HepG2 (cell line): ENCODE results near the gene DST. TPM values are rescaled to one million over a fixed set of nuclear protein-coding genes. Genes with fewer than 3 reads are reported as not detected.

Experiments
- CBX2 ChIP-seq, 2 experiments: fragments of 200-600 bp in 1 of 2; sonication (generic); formaldehyde crosslinking in 1 of 2; IDR thresholded peaks; 2 replicates each; pipeline versions ENCODE4 v1.7.0 to v1.8.1; 2018 to 2022; ENCODE audit warnings: low read depth in 2 of 2, low read length in 1 of 2, mild to moderate bottlenecking in 1 of 2, missing genetic modification reagents in 1 of 2
- CENPX ChIP-seq: sonication (generic); formaldehyde crosslinking; IDR thresholded peaks from 2 replicates; pipeline ENCODE4 v1.9.0; 2021; ENCODE audit warnings: mild to moderate bottlenecking, missing genetic modification reagents, moderate library complexity
- ELF3 ChIP-seq: IDR thresholded peaks from 2 replicates; pipeline ENCODE4 v1.6.1; 2016; ENCODE audit warnings: missing genetic modification reagents, missing compliant biosample characterization
- FOXA3 ChIP-seq: IDR thresholded peaks from 2 replicates; pipeline ENCODE4 v1.6.1; 2016; ENCODE audit warnings: missing genetic modification reagents, missing compliant biosample characterization
- GFI1 ChIP-seq: sonication (generic); formaldehyde crosslinking; IDR thresholded peaks from 2 replicates; pipeline ENCODE4 v1.5.0; 2020; ENCODE audit warnings: missing genetic modification reagents, mild to moderate bottlenecking, borderline replicate concordance
- GTF3A ChIP-seq: sonication (generic); formaldehyde crosslinking; conservative IDR thresholded peaks from 2 replicates; pipeline ENCODE4 v1.4.0; 2020; ENCODE audit warnings: mild to moderate bottlenecking, missing genetic modification reagents
- IKZF5 ChIP-seq: IDR thresholded peaks from 2 replicates; pipeline ENCODE4 v1.6.1; 2018; ENCODE audit warnings: missing genetic modification reagents, mild to moderate bottlenecking, missing compliant biosample characterization
- JDP2 ChIP-seq: sonication (generic); formaldehyde crosslinking; IDR thresholded peaks from 2 replicates; pipeline ENCODE4 v1.8.1; 2022; ENCODE audit warnings: missing genetic modification reagents, borderline replicate concordance
- MED1 ChIP-seq: sonication (generic); formaldehyde crosslinking; IDR thresholded peaks from 2 replicates; pipeline ENCODE4 v1.4.0; 2020; ENCODE audit warnings: missing genetic modification reagents
- MNT ChIP-seq: fragments of 450-650 bp; IDR thresholded peaks from 2 replicates; pipeline ENCODE4 v1.6.1; 2016
- NR2F6 ChIP-seq, 2 experiments: IDR thresholded peaks; 2 replicates each; pipeline ENCODE4 v1.6.1; 2016; ENCODE audit warnings: antibody characterized with exemption in 1 of 2, mild to moderate bottlenecking in 1 of 2
- RFXANK ChIP-seq: IDR thresholded peaks from 2 replicates; pipeline ENCODE4 v1.6.1; 2016
- SMYD3 ChIP-seq: sonication (generic); formaldehyde crosslinking; IDR thresholded peaks from 2 replicates; pipeline ENCODE4 v1.8.1; 2023; ENCODE audit warnings: mild to moderate bottlenecking, missing genetic modification reagents
- SNAPC2 ChIP-seq: sonication (generic); formaldehyde crosslinking; IDR thresholded peaks from 2 replicates; pipeline ENCODE4 v1.8.1; 2022; ENCODE audit warnings: mild to moderate bottlenecking, missing genetic modification reagents
- SP5 ChIP-seq: IDR thresholded peaks from 2 replicates; pipeline ENCODE4 v1.6.1; 2016; ENCODE audit warnings: low read depth, borderline replicate concordance
- ZC3H4 ChIP-seq: sonication (generic); formaldehyde crosslinking; IDR thresholded peaks from 2 replicates; pipeline ENCODE4 v1.4.0; 2020; ENCODE audit warnings: missing genetic modification reagents, borderline replicate concordance
- ZNF18 ChIP-seq: sonication (generic); formaldehyde crosslinking; IDR thresholded peaks from 2 replicates; pipeline ENCODE4 v1.8.0; 2022; ENCODE audit warnings: mild to moderate bottlenecking, missing genetic modification reagents; ENCODE audit not compliant: insufficient replicate concordance
- ZNF280B ChIP-seq: sonication (generic); formaldehyde crosslinking; IDR thresholded peaks from 2 replicates; pipeline ENCODE4 v1.5.0; 2020; ENCODE audit warnings: missing genetic modification reagents, mild to moderate bottlenecking, borderline replicate concordance
- ZNF333 ChIP-seq: sonication (generic); formaldehyde crosslinking; IDR thresholded peaks from 2 replicates; pipeline ENCODE4 v1.4.0; 2020; ENCODE audit warnings: mild to moderate bottlenecking, missing genetic modification reagents, borderline replicate concordance
- ZNF335 ChIP-seq: sonication (generic); formaldehyde crosslinking; IDR thresholded peaks from 2 replicates; pipeline ENCODE4 v1.4.0; 2020; ENCODE audit warnings: missing genetic modification reagents
- ZNF496 ChIP-seq: sonication (generic); formaldehyde crosslinking; IDR thresholded peaks from 2 replicates; pipeline ENCODE4 v1.8.1; 2023; ENCODE audit warnings: mild to moderate bottlenecking, moderate library complexity, missing genetic modification reagents; ENCODE audit not compliant: insufficient replicate concordance
- ZNF678 ChIP-seq: sonication (generic); formaldehyde crosslinking; IDR thresholded peaks from 2 replicates; pipeline ENCODE4 v1.4.0; 2020; ENCODE audit warnings: mild to moderate bottlenecking, missing genetic modification reagents
- ZNF709 ChIP-seq: sonication (generic); formaldehyde crosslinking; IDR thresholded peaks from 2 replicates; pipeline ENCODE4 v1.5.0; 2020; ENCODE audit warnings: mild to moderate bottlenecking, missing genetic modification reagents
- polyA plus RNA-seq, 8 experiments: library from polyadenylated mRNA; depleted of rRNA in 3 of 8; stranded (reverse) in 7 of 8; unstranded in 1 of 8; fragments of >200 nt; fragmentation: Illumina TruSeq in 4 of 8; extraction: Trizol in 4 of 8; gene quantifications; 2 replicates each; pipeline versions ENCODE4 v1.2.1 to v1.2.3, GENCODE V29; 2011 to 2016; ENCODE audit warnings: low read depth in 4 of 8, missing spikeins in 1 of 8, mixed read lengths in 1 of 8; ENCODE audit not compliant: insufficient read depth in 1 of 8
- total RNA-seq, 5 experiments: library from RNA; depleted of rRNA; stranded (reverse); fragments of >200 nt; fragmentation: Illumina TruSeq; extraction: Trizol; gene quantifications; 2 replicates each; pipeline ENCODE4 v1.2.3, GENCODE V29; 2016; ENCODE audit warnings: low read depth in 1 of 5

Gene DST
- total and polyA plus RNA-seq, 2 of the 13 experiments (the other 11 are each of a cell fraction or from before 2014, with no cell fraction given), result 64.4 to 89.0 TPM

GRCh38 chr6:56542364-56543331, 100.0 kb downstream of the DST start (continued):
- peak; percentile 86; the same call in 1 of the 2 replicates for TF ChIP-seq SMYD3 (CRISPR knock-in tag)
- no peak for TF ChIP-seq ZNF18
- peak; percentile 81 for TF ChIP-seq FOXA3 (CRISPR knock-in tag)
- TF ChIP-seq ZNF709 (CRISPR knock-in tag), result peak; percentile 76; the same call in 1 of the 2 replicates
- peak; percentile 74 for TF ChIP-seq MED1
- peak; percentile 86; the same call in 1 of the 2 replicates for TF ChIP-seq ELF3 (CRISPR knock-in tag)
- TF ChIP-seq ZC3H4 (CRISPR knock-in tag), result no peak
- peak; percentile 75; the same call in 1 of the 2 replicates for TF ChIP-seq ZNF678 (CRISPR knock-in tag)
- TF ChIP-seq ZNF496, result no peak
- TF ChIP-seq NR2F6 (IDR thresholded peaks at IDR 0.05), result peak; percentile 25; the same call in 1 of the 2 replicates
- peak; percentile 64; the same call in 1 of the 2 replicates for TF ChIP-seq NR2F6 (CRISPR knock-in tag; IDR thresholded peaks at IDR 0.05)
- TF ChIP-seq CENPX (CRISPR knock-in tag), result no peak
- TF ChIP-seq ZNF335, result no peak
- TF ChIP-seq SP5 (CRISPR knock-in tag), result peak; percentile 63; the same call in 1 of the 2 replicates
- peak; percentile 88 for TF ChIP-seq IKZF5 (CRISPR knock-in tag)
- TF ChIP-seq RFXANK, result peak; percentile 91
- peak; percentile 70 for TF ChIP-seq GFI1 (CRISPR knock-in tag)
- no peak for TF ChIP-seq ZNF280B (CRISPR knock-in tag)
- no peak for TF ChIP-seq GTF3A (CRISPR knock-in tag)
- no peak for TF ChIP-seq CBX2 (IDR thresholded peaks at IDR 0.05; ENCODE audit: low read depth, low read length)
- TF ChIP-seq CBX2 (CRISPR knock-in tag; IDR thresholded peaks at IDR 0.05; ENCODE audit: low read depth), result no peak
- TF ChIP-seq JDP2 (CRISPR knock-in tag), result peak; percentile 38; the same call in 1 of the 2 replicates
- TF ChIP-seq ZNF333 (CRISPR knock-in tag), result peak; percentile 95; the same call in 1 of the 2 replicates
- no peak for TF ChIP-seq MNT
- TF ChIP-seq SNAPC2 (CRISPR knock-in tag), result peak; percentile 77; the same call in 1 of the 2 replicates
